Muscle layer of duodenum (tissue), 2 donors: ENCODE data around the gene SSX5.
"Not testable (repeated sequence)": the region's sequence is repeated elsewhere in the genome, so short reads cannot be mapped to it uniquely, and the experiment has no call there.

Experiments used
- H3K27ac ChIP-seq: one replicate; pipeline ENCODE4 v1.7.0; 2013; ENCODE audit warnings: mild to moderate bottlenecking, low read length
- H3K27me3 ChIP-seq: one replicate; pipeline ENCODE4 v1.7.0; 2013; ENCODE audit warnings: low read depth, mild to moderate bottlenecking, control low read depth, low read length
- H3K36me3 ChIP-seq, 2 donors: one replicate each; pipeline ENCODE4 v1.7.0; 2013; ENCODE audit warnings: low read length in 2 of 2, control low read depth in 1 of 2, mild to moderate bottlenecking in 1 of 2; ENCODE audit not compliant: insufficient read depth in 2 of 2, control insufficient read depth in 1 of 2
- H3K4me1 ChIP-seq, 2 donors: one replicate each; pipeline ENCODE4 v1.7.0; 2013; ENCODE audit warnings: low read length in 2 of 2, mild to moderate bottlenecking in 2 of 2, control low read depth in 1 of 2, moderate library complexity in 1 of 2; ENCODE audit not compliant: insufficient read depth in 2 of 2, control insufficient read depth in 1 of 2
- H3K4me3 ChIP-seq, 2 donors: one replicate each; pipeline ENCODE4 v1.7.0; 2013; ENCODE audit warnings: low read length in 2 of 2, low read depth in 1 of 2, mild to moderate bottlenecking in 1 of 2
- H3K9me3 ChIP-seq, 2 donors: one replicate each; pipeline ENCODE4 v1.7.0; 2013; ENCODE audit warnings: low read length in 2 of 2, control low read depth in 1 of 2, mild to moderate bottlenecking in 1 of 2; ENCODE audit not compliant: control insufficient read depth in 1 of 2
- donor health status: healthy.

The SSX5 gene

DNA sequence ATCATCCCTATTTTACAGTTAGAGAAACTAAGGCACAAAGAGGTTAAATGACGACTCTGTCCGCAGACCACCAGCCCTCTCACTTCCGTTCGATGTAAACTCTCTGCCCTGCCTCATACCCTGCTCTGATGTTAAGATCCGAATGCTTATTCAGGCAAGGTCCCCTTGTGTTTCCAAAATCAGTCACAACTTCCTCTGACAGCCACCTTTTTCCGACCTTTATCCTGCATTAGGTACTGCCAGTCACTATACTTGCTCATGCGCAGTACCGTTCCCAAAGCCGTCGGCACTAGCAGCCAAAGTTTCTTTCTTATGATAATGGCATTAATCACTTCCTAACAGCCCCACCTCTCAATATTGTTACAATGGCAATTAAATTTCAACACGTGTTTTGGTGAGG, 53.9 kb downstream of the SSX5 start:
- not testable (repeated sequence) for H3K4me3 ChIP-seq, H3K36me3 ChIP-seq, H3K9me3 ChIP-seq, H3K27me3 ChIP-seq, H3K27ac ChIP-seq, H3K4me1 ChIP-seq

DNA sequence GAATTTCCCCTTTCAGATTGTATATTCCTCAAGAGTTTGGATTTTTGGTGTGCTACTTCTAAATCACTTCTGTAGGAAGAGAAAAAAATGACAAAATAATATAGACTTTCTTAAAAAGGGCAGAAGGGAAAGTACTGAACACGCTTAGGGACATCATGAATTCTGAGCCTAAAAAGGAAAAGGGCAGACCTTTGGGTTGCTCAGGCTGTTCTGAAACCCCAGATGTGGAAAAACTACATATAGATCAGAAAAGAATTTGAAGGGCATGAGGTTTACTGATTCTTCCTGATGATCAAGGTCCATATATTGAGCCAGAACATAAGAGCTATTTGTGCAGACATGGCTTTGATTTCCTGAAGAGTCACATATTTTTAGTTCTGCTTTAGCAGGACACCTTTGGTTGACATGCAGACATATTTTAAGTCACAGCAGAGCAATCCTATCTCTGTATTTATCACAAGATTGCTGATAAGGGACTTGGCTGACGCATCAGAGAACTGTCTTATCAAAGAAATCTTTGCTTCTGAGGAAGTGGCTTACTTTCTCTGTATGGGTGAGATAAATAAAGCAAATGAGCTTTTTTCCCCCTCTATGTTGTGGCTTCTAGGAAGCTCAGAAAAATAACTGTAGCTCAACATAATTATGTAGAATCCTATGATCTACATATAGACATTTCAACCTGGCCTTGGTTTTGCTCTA, 54.6 kb downstream of the SSX5 start:
- H3K4me3 ChIP-seq, H3K27ac ChIP-seq, H3K27me3 ChIP-seq, H3K9me3 ChIP-seq, H3K4me1 ChIP-seq, H3K36me3 ChIP-seq: not testable (repeated sequence)

DNA sequence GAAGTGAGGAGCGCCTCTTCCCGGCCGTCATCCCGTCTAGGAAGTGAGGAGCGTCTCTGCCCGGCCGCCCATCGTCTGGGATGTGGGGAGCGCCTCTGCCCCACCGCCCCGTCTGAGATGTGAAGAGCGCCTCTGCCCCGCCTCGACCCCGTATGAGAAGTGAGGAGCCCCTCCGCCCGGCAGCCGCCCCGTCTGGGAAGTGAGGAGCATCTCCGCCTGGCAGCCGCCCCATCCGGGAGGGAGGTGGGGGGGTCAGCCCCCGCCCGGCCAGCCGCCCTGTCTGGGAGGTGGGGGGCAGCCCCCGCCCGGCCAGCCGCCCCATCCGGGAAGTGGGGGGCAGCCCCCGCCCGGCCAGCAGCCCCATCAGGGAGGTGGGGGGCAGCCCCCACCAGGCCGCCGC, 57.5 kb downstream of the SSX5 start:
- not testable (repeated sequence) for H3K4me1 ChIP-seq

More for the DNA sequence above, 57.5 kb downstream of the SSX5 start:
- not testable (repeated sequence) for H3K27me3 ChIP-seq, H3K36me3 ChIP-seq, H3K27ac ChIP-seq, H3K4me3 ChIP-seq, H3K9me3 ChIP-seq
